Gastrocnemius medialis (tissue), 4 donors: ENCODE results near the gene ITPKB.
"Not testable (repeated sequence)": the region's sequence is repeated elsewhere in the genome, so short reads cannot be mapped to it uniquely, and the experiment has no call there.

Source experiments
- CTCF ChIP-seq, 5 experiments: fragments of 450-650 bp in 3 of 5; fragments of 200-600 bp in 2 of 5; sonication (generic) in 2 of 5; IDR thresholded peaks in 4 of 5; conservative IDR thresholded peaks in 1 of 5; 1 replicate in 4 of 5; 2 replicates in 1 of 5; pipeline ENCODE4 v1.5.1; 2016 to 2019; ENCODE audit warnings: antibody characterized with exemption in 5 of 5, mild to moderate bottlenecking in 3 of 5, moderate library complexity in 3 of 5
- POLR2A ChIP-seq, 2 donors: fragments of 450-650 bp; IDR thresholded peaks; one replicate each; pipeline ENCODE4 v1.6.1; 2017; ENCODE audit warnings: antibody characterized with exemption in 2 of 2, mild to moderate bottlenecking in 2 of 2, moderate library complexity in 2 of 2

- TF ChIP-seq CTCF (IDR thresholded peaks at IDR 0.05 in 4 of 5, conservative IDR thresholded peaks at IDR 0.05 in 1 of 5); POLR2A (IDR thresholded peaks at IDR 0.05): not testable (repeated sequence)
Observed at GRCh38 chr1:226720574-226720973, 18.5 kb downstream of the ITPKB start.
